Thoracic aorta (tissue), 2 donors: ENCODE measurements around the gene GRIN3A. TPM values are rescaled to one million over a fixed set of nuclear protein-coding genes. Genes with fewer than 3 reads are reported as not detected.

ENCODE experiments used
- ATAC-seq: fragments of 150-250 bp; one replicate; pipeline ENCODE4 v1.8.0; 2017; ENCODE audit warnings: low read depth; ENCODE audit not compliant: insufficient number of reproducible peaks, low FRiP score
- DNase-seq: peaks from one replicate; pipeline ENCODE4 v3.0.0-alpha.2; 2020; ENCODE audit warnings: low spot score
- H3K27ac ChIP-seq, 2 donors: fragments of 200-600 bp; sonication (generic); 1 replicate in 1 of 2; 2 replicates in 1 of 2; pipeline ENCODE4 v1.5.1; 2016; ENCODE audit warnings: mild to moderate bottlenecking in 2 of 2, moderate library complexity in 2 of 2
- H3K27me3 ChIP-seq: fragments of 200-600 bp; sonication (generic); replicated peaks from 2 replicates; pipeline ENCODE4 v1.6.0; 2016; ENCODE audit warnings: mild to moderate bottlenecking; ENCODE audit not compliant: insufficient read depth
- H3K36me3 ChIP-seq: fragments of 200-600 bp; sonication (generic); one replicate; pipeline ENCODE4 v1.5.1; 2016
- H3K4me1 ChIP-seq, 2 donors: fragments of 200-600 bp; sonication (generic); 1 replicate in 1 of 2; 2 replicates in 1 of 2; pipeline versions ENCODE4 v1.5.1 to v1.6.0; 2016; ENCODE audit warnings: low read depth in 2 of 2, mild to moderate bottlenecking in 1 of 2; ENCODE audit not compliant: control insufficient read depth in 1 of 2
- H3K4me3 ChIP-seq: fragments of 200-600 bp; sonication (generic); 2 replicates; pipeline ENCODE4 v1.5.1; 2016; ENCODE audit warnings: mild to moderate bottlenecking
- H3K9me3 ChIP-seq: fragments of 200-600 bp; sonication (generic); 2 replicates; pipeline ENCODE4 v1.5.1; 2016
- total RNA-seq, 2 donors: library from RNA; depleted of rRNA; stranded (reverse); fragments of >200 nt; gene quantifications; one replicate each; pipeline versions ENCODE4 v1.1.0 to v1.2.3, GENCODE V29; 2016
- TF ChIP-seq, protein P1 (sequence below): fragments of 200-600 bp; sonication (generic); IDR thresholded peaks from one replicate; pipeline ENCODE4 v1.5.1; 2019; ENCODE audit warnings: antibody characterized with exemption

The GRIN3A gene
- total RNA-seq, 2 donors from 2014 or later: 0.21 TPM; not detected in 1

GRCh38 chr9:101716629-101717028, 21.8 kb downstream of the GRIN3A start:
- DNase-seq (no peak), ATAC-seq (no peak)
- TF ChIP-seq, protein P1, sequence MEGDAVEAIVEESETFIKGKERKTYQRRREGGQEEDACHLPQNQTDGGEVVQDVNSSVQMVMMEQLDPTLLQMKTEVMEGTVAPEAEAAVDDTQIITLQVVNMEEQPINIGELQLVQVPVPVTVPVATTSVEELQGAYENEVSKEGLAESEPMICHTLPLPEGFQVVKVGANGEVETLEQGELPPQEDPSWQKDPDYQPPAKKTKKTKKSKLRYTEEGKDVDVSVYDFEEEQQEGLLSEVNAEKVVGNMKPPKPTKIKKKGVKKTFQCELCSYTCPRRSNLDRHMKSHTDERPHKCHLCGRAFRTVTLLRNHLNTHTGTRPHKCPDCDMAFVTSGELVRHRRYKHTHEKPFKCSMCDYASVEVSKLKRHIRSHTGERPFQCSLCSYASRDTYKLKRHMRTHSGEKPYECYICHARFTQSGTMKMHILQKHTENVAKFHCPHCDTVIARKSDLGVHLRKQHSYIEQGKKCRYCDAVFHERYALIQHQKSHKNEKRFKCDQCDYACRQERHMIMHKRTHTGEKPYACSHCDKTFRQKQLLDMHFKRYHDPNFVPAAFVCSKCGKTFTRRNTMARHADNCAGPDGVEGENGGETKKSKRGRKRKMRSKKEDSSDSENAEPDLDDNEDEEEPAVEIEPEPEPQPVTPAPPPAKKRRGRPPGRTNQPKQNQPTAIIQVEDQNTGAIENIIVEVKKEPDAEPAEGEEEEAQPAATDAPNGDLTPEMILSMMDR: no peak

DNA sequence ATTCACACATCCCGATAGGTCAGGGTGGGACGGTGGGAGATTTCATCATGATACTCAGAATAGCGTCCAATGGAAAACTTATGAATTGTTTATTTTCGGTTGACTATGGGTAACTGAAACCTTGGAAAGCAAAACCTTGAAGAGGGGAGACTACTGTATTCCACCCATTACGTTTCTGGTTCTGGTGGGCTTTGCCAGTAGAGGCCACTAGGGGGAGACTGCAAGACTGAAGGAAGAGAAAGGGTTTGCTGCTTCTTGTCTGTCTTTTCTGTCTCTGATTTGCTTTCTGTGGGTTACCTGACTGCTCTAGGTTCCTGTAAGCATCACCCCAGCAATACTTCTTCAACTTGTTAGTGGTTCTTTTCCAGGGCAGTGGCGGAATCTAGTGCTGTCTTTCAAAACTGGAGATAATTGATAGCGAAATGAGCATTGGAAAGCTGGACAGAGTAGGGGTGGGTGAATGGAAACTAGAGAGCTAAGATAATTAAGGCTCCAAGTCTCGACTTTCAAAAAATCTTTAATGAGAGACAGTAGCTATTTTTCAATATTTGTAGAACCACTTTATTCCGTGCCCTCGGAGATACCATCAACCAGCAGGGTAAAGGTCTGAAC, 27.0 kb downstream of the GRIN3A start:
- Histone ChIP-seq H3K27ac (no peak overlapping the region), H3K36me3 (no peaks in the 10 kb centered on the region), H3K27me3 (no peaks in the 10 kb centered on the region), H3K4me3 (no peak overlapping the region), H3K4me1 (no peaks in the 10 kb centered on the region), H3K9me3 (no peaks in the 10 kb centered on the region)
- no peak for ATAC-seq
- TF ChIP-seq, protein P1: no peak
- DNase-seq: no peak

More at GRCh38 chr9:101716629-101717028, 21.8 kb downstream of the GRIN3A start:
- H3K27ac ChIP-seq: no peak overlapping the region
- no peak overlapping the region for H3K4me3 ChIP-seq
- no peaks in the 10 kb centered on the region for H3K9me3 ChIP-seq
- H3K27me3 ChIP-seq: no peaks in the 10 kb centered on the region
- H3K36me3 ChIP-seq: no peaks in the 10 kb centered on the region
- H3K4me1 ChIP-seq: no peaks in the 10 kb centered on the region

GRCh38 chr9:101708855-101709254, 29.6 kb downstream of the GRIN3A start:
- TF ChIP-seq, protein P1: no peak
- no peak for DNase-seq
- Histone ChIP-seq H3K9me3 (no peaks in the 10 kb centered on the region), H3K27ac (no peak overlapping the region), H3K4me1 (no peaks in the 10 kb centered on the region), H3K36me3 (no peaks in the 10 kb centered on the region), H3K27me3 (no peaks in the 10 kb centered on the region), H3K4me3 (no peak overlapping the region)
- ATAC-seq: no peak

DNA sequence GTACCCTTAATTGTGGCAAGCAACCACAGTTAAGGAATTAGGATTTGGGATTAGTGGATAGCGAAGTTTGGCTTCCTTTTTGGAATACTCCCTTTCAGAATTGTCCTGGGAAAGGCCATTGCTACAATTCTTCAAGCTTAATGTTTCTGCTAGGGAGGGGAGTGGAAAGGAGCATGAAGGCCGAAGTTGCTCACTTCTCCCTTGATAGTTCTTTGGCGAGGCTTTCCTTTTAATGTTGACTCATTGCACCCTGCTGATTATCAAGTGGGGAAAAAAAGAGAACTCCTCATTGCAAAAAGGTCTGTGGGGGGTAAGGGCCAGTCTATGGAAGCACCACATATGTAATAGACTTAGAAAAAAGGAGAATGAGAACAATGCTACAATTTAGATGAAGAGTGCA, 30.7 kb downstream of the GRIN3A start:
- Histone ChIP-seq H3K27ac (no peak overlapping the region), H3K4me1 (no peaks in the 10 kb centered on the region), H3K4me3 (no peak overlapping the region), H3K36me3 (no peaks in the 10 kb centered on the region), H3K27me3 (no peaks in the 10 kb centered on the region), H3K9me3 (no peaks in the 10 kb centered on the region)
- ATAC-seq (no peak), DNase-seq (no peak)
- TF ChIP-seq, protein P1: no peak

DNA sequence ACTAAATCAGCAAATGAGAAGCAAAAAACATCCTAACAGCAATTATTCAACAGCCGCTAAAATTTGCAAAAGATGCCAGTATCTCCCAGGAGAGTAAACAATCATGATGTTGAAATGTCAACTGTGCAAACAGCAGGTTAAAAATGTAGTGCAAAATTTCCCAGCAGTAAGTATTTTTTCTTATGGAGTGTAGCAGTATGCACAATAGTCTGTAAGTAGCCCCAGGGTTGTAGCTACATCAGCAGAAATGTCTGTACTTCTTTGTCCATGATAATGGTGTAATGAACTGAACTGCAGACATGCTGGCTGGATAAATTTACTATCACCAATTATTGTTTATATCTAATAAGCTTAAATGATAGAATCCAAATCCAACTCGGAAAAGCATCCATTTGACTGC, 31.4 kb downstream of the GRIN3A start:
- no peak for DNase-seq
- no peak overlapping the region for H3K27ac ChIP-seq
- no peaks in the 10 kb centered on the region for H3K9me3 ChIP-seq
- H3K4me3 ChIP-seq: no peak overlapping the region
- H3K27me3 ChIP-seq: no peaks in the 10 kb centered on the region
- TF ChIP-seq, protein P1: no peak
- H3K36me3 ChIP-seq: no peaks in the 10 kb centered on the region
- no peak for ATAC-seq
- H3K4me1 ChIP-seq: no peaks in the 10 kb centered on the region
